HepG2 (cell line): Measurements from ENCODE around the gene CARMIL3. TPM values are rescaled to one million over a fixed set of nuclear protein-coding genes. Genes with fewer than 3 reads are reported as not detected.
A peak's percentile ranks its signal among the peaks of the same experiment; 100 is the strongest.

Experiments
- ARNT ChIP-seq: fragments of 450-650 bp; IDR thresholded peaks from 2 replicates; pipeline ENCODE4 v1.6.1; 2017
- BCL6 ChIP-seq: IDR thresholded peaks from 2 replicates; pipeline ENCODE4 v1.6.1; 2016; ENCODE audit warnings: missing genetic modification reagents, missing compliant biosample characterization
- DRAP1 ChIP-seq: IDR thresholded peaks from 2 replicates; pipeline ENCODE4 v1.6.1; 2016; ENCODE audit warnings: missing genetic modification reagents, missing compliant biosample characterization
- GABPB1 ChIP-seq: IDR thresholded peaks from 2 replicates; pipeline ENCODE4 v1.6.1; 2016; ENCODE audit warnings: mild to moderate bottlenecking, missing genetic modification reagents, moderate library complexity, missing compliant biosample characterization
- GATA4 ChIP-seq: sonication (generic); IDR thresholded peaks from 2 replicates; pipeline ENCODE4 v1.6.1; 2016; ENCODE audit warnings: antibody characterized with exemption, low read depth, borderline replicate concordance
- KDM5B ChIP-seq: sonication (generic); formaldehyde crosslinking; IDR thresholded peaks from 2 replicates; pipeline ENCODE4 v1.4.0; 2020; ENCODE audit warnings: missing genetic modification reagents, mild to moderate bottlenecking, borderline replicate concordance
- KDM6A ChIP-seq: IDR thresholded peaks from 2 replicates; pipeline ENCODE4 v1.6.1; 2016; ENCODE audit warnings: low read depth
- MYNN ChIP-seq: sonication (generic); formaldehyde crosslinking; IDR thresholded peaks from 2 replicates; pipeline ENCODE4 v1.4.0; 2020; ENCODE audit warnings: mild to moderate bottlenecking, low read depth, missing genetic modification reagents
- RBFOX2 ChIP-seq: fragments of 200-400 bp; formaldehyde crosslinking; IDR thresholded peaks from 2 replicates; pipeline ENCODE4 v1.6.1; 2017; ENCODE audit warnings: low read depth, mild to moderate bottlenecking, low read length
- RCOR2 ChIP-seq: IDR thresholded peaks from 2 replicates; pipeline ENCODE4 v1.6.1; 2016; ENCODE audit warnings: missing biosample characterization, missing genetic modification reagents
- SOX13 ChIP-seq, 3 experiments: fragments of 450-650 bp in 1 of 3; sonication (generic) in 1 of 3; formaldehyde crosslinking in 1 of 3; IDR thresholded peaks in 2 of 3; conservative IDR thresholded peaks in 1 of 3; 2 replicates each; pipeline versions ENCODE4 v1.5.0 to v1.6.1; 2016 to 2020; ENCODE audit warnings: antibody characterized with exemption in 1 of 3, mild to moderate bottlenecking in 1 of 3, missing compliant biosample characterization in 1 of 3, missing genetic modification reagents in 1 of 3, moderate library complexity in 1 of 3
- TEAD3 ChIP-seq: optimal IDR thresholded peaks from 2 replicates; pipeline ENCODE3; 2016; ENCODE audit warnings: borderline replicate concordance
- ZFP82 ChIP-seq: sonication (generic); formaldehyde crosslinking; IDR thresholded peaks from 2 replicates; pipeline ENCODE4 v1.5.1; 2020; ENCODE audit warnings: mild to moderate bottlenecking, missing genetic modification reagents, borderline replicate concordance
- ZNF224 ChIP-seq: sonication (generic); formaldehyde crosslinking; IDR thresholded peaks from 2 replicates; pipeline ENCODE4 v1.5.0; 2020; ENCODE audit warnings: mild to moderate bottlenecking, missing genetic modification reagents
- ZNF788 ChIP-seq: sonication (generic); formaldehyde crosslinking; IDR thresholded peaks from 2 replicates; pipeline ENCODE4 v1.5.0; 2020; ENCODE audit warnings: mild to moderate bottlenecking, missing genetic modification reagents, borderline replicate concordance
- ZNF839 ChIP-seq: sonication (generic); formaldehyde crosslinking; IDR thresholded peaks from 2 replicates; pipeline ENCODE4 v1.4.0; 2020; ENCODE audit warnings: missing genetic modification reagents, mild to moderate bottlenecking, borderline replicate concordance
- ZSCAN22 ChIP-seq: sonication (generic); formaldehyde crosslinking; IDR thresholded peaks from 2 replicates; pipeline ENCODE4 v1.4.0; 2020; ENCODE audit warnings: mild to moderate bottlenecking, missing genetic modification reagents
- ZSCAN9 ChIP-seq: IDR thresholded peaks from 2 replicates; pipeline ENCODE4 v1.6.1; 2016; ENCODE audit warnings: borderline replicate concordance
- polyA plus RNA-seq, 8 experiments: library from polyadenylated mRNA; depleted of rRNA in 3 of 8; stranded (reverse) in 7 of 8; unstranded in 1 of 8; fragments of >200 nt; fragmentation: Illumina TruSeq in 4 of 8; extraction: Trizol in 4 of 8; gene quantifications; 2 replicates each; pipeline versions ENCODE4 v1.2.1 to v1.2.3, GENCODE V29; 2011 to 2016; ENCODE audit warnings: low read depth in 4 of 8, missing spikeins in 1 of 8, mixed read lengths in 1 of 8; ENCODE audit not compliant: insufficient read depth in 1 of 8
- total RNA-seq, 5 experiments: library from RNA; depleted of rRNA; stranded (reverse); fragments of >200 nt; fragmentation: Illumina TruSeq; extraction: Trizol; gene quantifications; 2 replicates each; pipeline ENCODE4 v1.2.3, GENCODE V29; 2016; ENCODE audit warnings: low read depth in 1 of 5
- TF ChIP-seq, protein P1 (sequence below): sonication (generic); formaldehyde crosslinking; IDR thresholded peaks from 2 replicates; pipeline ENCODE4 v1.4.0; 2020; ENCODE audit warnings: missing genetic modification reagents
- TF ChIP-seq, protein P2 (sequence below), 2 experiments: sonication (generic) in 1 of 2; formaldehyde crosslinking in 1 of 2; IDR thresholded peaks; 2 replicates each; pipeline versions ENCODE4 v1.4.0 to v1.6.1; 2016 to 2020; ENCODE audit warnings: borderline replicate concordance in 1 of 2, low read depth in 1 of 2, mild to moderate bottlenecking in 1 of 2, missing genetic modification reagents in 1 of 2
- TF ChIP-seq, protein P3 (sequence below): sonication (generic); formaldehyde crosslinking; IDR thresholded peaks from 2 replicates; pipeline ENCODE4 v1.5.0; 2020; ENCODE audit warnings: missing genetic modification reagents

CARMIL3 gene
- total and polyA plus RNA-seq, 2 of the 13 experiments (the other 11 are each of a cell fraction or from before 2014, with no cell fraction given): 0.27 to 0.55 TPM

DNA sequence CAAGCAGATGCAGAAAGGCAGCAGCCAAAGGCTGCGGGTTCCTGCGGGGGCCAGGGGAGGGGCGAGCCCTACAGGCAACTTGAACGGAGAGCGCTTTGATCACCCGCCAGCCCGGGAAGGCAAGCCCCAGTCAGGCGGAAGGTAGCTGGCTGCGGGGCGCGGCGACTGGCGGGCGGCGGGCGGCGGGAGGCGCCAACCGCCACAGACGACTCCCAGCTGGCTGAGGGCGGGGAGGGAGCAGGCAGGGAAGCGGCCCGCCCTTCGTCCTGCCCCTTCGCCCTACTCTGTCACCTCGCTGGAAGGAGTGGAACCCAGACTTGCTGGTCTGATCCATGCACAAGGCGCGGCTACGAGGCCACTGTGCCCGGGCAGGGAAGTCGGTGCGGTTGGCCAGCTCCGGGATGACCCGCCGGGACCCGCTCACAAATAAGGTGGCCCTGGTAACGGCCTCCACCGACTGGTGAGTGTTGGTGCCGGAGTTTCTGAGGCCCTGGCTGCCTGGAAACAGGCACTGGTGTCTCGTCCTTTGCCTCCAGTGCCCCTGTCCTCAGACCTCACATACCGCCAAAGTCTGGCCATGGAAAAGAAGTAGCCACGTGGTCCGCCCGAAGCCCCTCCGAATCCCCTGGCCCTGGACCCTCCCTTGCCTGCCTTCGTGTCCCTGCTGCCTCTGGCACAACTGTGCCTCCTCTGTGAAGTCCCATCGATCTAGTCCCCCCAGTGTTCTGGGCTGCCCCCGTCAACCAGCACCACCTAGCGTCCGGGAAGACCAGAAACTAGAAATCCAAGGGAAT lies 15.4 kb upstream of the CARMIL3 start (continued):
- TF ChIP-seq ZNF788 (peak; percentile 63; the same call in 1 of the 2 replicates), GATA4 (no peak; the same call in 1 of the 2 replicates), TEAD3 (peak; percentile 77), GABPB1 (CRISPR knock-in tag) (peak; percentile 75), RBFOX2 (peak; percentile 77), ZSCAN9 (peak; percentile 68; the same call in 1 of the 2 replicates), ARNT (no peak), KDM5B (CRISPR knock-in tag) (peak; percentile 91; the same call in 1 of the 2 replicates), SOX13 (IDR thresholded peaks at IDR 0.05) (no peak), SOX13 (CRISPR knock-in tag; conservative IDR thresholded peaks at IDR 0.05 in 1 of 2, IDR thresholded peaks at IDR 0.05 in 1 of 2) (0 out of 4 replicates have a peak, but pooled peaks of 1 of the 2 experiments have one; percentile 14), ZNF224 (CRISPR knock-in tag) (no peak), ZSCAN22 (CRISPR knock-in tag) (no peak), RCOR2 (no peak), BCL6 (CRISPR knock-in tag) (no peak), MYNN (CRISPR knock-in tag) (peak; percentile 63; the same call in 1 of the 2 replicates), ZFP82 (CRISPR knock-in tag) (peak; percentile 80; the same call in 1 of the 2 replicates), KDM6A (CRISPR knock-in tag) (no peak), ZNF839 (CRISPR knock-in tag) (0 out of 2 replicates have a peak, but pooled peaks have one; percentile 88), DRAP1 (CRISPR knock-in tag) (0 out of 2 replicates have a peak, but pooled peaks have one; percentile 41)
- TF ChIP-seq, protein P1, sequence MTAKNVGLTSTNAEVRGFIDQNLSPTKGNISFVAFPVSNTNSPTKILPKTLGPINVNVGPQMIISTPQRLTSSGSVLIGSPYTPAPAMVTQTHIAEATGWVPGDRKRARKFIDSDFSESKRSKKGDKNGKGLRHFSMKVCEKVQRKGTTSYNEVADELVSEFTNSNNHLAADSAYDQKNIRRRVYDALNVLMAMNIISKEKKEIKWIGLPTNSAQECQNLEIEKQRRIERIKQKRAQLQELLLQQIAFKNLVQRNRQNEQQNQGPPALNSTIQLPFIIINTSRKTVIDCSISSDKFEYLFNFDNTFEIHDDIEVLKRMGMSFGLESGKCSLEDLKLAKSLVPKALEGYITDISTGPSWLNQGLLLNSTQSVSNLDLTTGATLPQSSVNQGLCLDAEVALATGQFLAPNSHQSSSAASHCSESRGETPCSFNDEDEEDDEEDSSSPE (CRISPR knock-in tag): peak; percentile 64
- TF ChIP-seq, protein P2, sequence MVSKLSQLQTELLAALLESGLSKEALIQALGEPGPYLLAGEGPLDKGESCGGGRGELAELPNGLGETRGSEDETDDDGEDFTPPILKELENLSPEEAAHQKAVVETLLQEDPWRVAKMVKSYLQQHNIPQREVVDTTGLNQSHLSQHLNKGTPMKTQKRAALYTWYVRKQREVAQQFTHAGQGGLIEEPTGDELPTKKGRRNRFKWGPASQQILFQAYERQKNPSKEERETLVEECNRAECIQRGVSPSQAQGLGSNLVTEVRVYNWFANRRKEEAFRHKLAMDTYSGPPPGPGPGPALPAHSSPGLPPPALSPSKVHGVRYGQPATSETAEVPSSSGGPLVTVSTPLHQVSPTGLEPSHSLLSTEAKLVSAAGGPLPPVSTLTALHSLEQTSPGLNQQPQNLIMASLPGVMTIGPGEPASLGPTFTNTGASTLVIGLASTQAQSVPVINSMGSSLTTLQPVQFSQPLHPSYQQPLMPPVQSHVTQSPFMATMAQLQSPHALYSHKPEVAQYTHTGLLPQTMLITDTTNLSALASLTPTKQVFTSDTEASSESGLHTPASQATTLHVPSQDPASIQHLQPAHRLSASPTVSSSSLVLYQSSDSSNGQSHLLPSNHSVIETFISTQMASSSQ (IDR thresholded peaks at IDR 0.05; ENCODE audit: low read depth): no peak
- TF ChIP-seq, protein P2 (CRISPR knock-in tag; IDR thresholded peaks at IDR 0.05; ENCODE audit: borderline replicate concordance): peak; percentile 79
- TF ChIP-seq, protein P3, sequence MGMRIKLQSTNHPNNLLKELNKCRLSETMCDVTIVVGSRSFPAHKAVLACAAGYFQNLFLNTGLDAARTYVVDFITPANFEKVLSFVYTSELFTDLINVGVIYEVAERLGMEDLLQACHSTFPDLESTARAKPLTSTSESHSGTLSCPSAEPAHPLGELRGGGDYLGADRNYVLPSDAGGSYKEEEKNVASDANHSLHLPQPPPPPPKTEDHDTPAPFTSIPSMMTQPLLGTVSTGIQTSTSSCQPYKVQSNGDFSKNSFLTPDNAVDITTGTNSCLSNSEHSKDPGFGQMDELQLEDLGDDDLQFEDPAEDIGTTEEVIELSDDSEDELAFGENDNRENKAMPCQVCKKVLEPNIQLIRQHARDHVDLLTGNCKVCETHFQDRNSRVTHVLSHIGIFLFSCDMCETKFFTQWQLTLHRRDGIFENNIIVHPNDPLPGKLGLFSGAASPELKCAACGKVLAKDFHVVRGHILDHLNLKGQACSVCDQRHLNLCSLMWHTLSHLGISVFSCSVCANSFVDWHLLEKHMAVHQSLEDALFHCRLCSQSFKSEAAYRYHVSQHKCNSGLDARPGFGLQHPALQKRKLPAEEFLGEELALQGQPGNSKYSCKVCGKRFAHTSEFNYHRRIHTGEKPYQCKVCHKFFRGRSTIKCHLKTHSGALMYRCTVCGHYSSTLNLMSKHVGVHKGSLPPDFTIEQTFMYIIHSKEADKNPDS (CRISPR knock-in tag): 0 out of 2 replicates have a peak, but pooled peaks have one; percentile 49
